DOHH2 (cell line): ENCODE measurements around the gene MTSS2.

Source experiments
- CTCF ChIP-seq: fragments of 200-600 bp; sonication (generic); IDR thresholded peaks from one replicate; pipeline ENCODE4 v1.5.1; 2014; ENCODE audit warnings: antibody characterized with exemption, mild to moderate bottlenecking, low read depth, low read length; ENCODE audit not compliant: poor library complexity, severe bottlenecking
- EZH2phosphoT487 ChIP-seq: fragments of 200-600 bp; sonication (generic); IDR thresholded peaks from 2 replicates; pipeline ENCODE4 v1.6.1; 2017; ENCODE audit warnings: borderline replicate concordance, mild to moderate bottlenecking, antibody characterized with exemption, low read length, moderate library complexity, mixed read lengths

GRCh38 chr16:70646260-70647241 lies 39.3 kb downstream of the MTSS2 start, which contains the start of gene IL34:
- no peak for TF ChIP-seq CTCF
- TF ChIP-seq EZH2phosphoT487: no peak
